Islet precursor cell (in vitro differentiated cells): ENCODE results near the gene ACVR2B.
A peak's percentile ranks its signal among the peaks of the same experiment; 100 is the strongest.

Experiments used
- DNase-seq: peaks from one replicate; pipeline ENCODE4 v3.0.0-alpha.2; 2018

ACVR2B gene

DNA sequence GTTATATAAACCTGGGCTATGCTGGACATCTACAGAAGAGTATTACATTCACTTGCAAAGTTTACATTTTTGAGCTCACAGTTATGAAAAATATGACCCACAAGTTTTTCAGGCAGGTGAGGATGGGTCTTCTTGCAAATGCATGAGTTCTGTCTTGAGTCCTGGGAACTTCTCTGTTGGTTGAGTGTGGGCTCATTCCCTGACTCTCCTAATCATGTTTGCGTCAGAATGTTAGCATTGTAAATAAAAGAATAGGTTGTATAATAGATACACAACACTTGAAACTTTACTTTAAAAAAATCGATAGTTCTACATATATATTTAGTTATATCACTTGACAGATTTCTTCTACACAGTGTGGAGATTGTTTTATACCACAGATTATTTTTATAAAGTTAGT lies 35.3 kb downstream of the ACVR2B start:
- DNase-seq, result no peak

DNA sequence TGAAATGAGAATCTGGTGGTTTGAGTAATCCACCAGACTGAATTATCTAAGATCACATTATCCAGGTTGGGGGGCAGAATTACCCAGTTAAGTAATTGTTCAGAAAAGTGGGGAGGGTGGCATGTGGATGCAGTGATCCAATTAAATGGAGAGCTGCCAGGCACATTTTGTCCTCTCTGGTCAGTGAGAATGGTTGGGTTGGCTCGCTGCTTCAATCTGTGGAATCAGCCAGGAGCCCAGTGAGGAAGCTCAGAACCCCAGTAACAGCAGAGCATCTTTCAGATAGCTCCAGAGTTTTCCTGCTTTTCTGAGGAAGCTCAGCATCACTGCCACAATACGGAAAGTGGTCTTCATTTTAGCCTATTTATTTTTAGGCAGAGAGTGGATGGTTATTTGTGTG lies 36.1 kb downstream of the ACVR2B start:
- no peak for DNase-seq

DNA sequence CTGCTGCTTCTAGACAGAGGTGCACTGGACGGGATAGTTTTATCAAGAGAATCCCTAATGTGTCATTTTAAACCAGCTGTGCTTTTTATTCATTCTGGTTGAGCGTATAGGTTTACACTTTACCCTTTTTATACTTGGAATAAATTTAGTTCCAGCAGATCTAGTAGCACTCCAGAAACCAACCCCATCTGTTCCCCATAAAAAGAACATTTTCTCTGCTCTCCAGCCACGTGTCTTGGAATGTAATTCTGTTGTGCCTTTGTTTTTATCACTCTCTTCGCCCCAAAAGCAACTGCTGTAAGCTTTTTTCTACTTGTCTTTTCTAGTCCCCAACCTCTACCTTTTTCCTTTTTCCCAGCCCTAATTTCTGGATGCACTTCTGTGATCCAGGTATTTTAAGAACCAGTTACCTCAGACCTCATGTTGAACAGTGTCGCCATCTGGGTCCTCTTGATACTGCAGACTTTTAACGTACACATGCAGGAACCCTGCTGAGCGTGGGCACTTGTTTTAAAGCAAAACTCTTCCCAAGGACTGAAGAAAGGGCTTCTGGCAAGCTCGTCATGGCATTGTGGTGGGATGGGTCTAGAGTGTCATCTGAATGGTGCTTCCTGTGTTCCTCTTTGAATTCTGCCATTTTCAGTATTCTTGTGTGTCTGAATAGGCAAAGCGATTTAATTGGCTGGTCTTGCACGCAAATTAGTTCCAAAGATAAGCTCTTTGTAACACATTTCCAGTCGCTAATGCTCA lies 36.8 kb downstream of the ACVR2B start:
- no peak for DNase-seq

DNA sequence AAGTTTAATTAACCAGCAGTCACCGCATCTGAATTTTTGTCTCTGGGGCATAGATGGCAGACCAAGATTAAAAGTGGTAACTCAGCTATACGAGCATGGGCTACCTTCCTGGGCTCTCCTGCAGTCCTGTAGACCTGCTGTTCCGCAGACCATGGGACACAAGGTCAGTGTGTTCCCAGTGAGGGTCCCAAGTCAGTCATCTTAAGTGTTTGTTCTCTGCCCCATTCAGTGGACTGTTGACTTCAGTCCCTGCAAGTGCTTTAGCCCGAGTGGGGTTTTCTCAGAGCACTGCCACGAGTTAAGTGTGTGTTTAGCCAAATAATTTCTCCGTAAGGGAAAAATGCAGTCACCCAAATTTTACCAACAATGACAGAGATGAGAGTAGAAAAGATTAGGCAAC lies 37.5 kb downstream of the ACVR2B start:
- DNase-seq, result no peak

DNA sequence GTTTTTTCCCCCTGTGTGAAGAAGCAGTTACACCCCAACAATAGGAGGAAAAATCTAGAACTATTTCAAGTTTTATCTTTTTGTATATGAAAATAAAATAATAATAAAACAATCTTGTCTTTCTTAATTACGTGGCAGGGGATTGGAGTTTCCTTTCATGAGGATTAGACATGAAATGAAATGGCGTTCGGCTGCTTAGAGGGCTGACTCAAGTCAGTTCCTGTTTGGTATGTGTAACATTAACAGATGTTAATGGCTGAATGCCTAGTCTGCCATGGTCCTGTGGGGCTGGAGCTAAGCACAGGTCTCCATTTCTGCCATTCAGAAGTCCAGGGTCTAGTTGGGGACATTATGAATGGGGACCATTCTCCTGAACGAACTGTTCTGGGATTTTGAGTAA lies 39.3 kb downstream of the ACVR2B start:
- no peak for DNase-seq

DNA sequence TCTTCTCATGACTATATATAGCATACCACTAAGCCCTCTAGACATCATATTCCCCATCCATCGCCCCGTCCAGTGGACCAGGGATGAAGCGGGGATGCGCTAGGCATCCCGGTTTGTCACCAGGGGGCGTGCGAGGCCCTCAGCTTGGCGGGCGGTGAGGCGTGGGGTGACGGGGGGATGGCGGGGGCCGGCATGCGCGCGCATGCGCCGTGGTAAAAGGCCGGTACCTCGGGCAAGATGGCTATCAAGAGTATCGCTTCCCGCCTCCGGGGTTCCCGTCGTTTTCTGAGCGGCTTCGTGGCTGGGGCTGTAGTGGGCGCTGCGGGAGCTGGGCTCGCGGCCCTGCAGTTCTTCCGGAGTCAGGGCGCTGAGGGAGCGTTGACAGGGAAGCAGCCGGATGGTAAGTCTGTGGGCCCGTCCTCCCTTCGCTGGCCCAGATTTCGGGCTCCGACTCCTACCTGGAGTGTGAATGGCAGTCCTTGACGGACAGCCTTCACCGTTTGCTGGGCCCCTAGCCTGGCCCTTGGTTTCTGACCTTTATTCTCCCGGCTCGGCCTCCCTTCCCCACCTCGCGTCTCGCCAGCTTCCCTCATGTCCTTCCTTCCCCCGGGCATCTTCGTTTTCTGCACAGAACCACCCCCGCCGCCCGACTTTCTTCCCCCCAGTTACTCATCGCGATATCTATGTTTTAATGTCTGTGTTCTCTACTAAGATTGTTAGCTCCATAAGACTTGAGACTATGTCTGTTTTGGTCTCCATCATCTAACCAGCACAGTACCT lies 42.6 kb downstream of the ACVR2B start, which contains the start of gene EXOG:
Gene EXOG (plus strand): TSS at position 210 of the 780 bp plus-strand sequence. CDS start 28 bp downstream, at position 238.
- DNase-seq, result peak; percentile 98

- DNase-seq, result no peak
These were observed 43.3 kb downstream of the ACVR2B start for GRCh38 chr3:38497031-38497430.

- no peak for DNase-seq
These were observed 47.2 kb downstream of the ACVR2B start for GRCh38 chr3:38500688-38501417.

DNA sequence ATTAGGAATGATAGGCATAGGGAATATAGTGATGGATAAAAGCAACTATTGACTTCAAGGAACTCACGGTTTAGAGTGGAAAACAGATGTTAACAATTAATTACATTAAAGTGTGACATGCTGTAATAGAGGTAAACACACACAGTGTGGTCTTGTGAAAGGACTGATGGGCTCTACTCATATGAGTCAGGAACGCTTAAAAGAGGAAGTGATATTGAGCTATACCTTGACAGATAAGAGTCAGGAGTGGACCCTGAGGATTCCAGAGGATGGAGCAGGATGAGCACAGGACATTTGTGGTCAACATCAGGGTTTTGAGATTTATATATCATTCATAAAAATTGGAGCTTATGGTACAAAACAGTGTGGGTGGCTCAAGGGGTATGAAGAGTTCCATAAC lies 53.4 kb downstream of the ACVR2B start:
- no peak for DNase-seq

GRCh38 chr3:38509732-38510131 lies 56.0 kb downstream of the ACVR2B start:
- no peak for DNase-seq

DNA sequence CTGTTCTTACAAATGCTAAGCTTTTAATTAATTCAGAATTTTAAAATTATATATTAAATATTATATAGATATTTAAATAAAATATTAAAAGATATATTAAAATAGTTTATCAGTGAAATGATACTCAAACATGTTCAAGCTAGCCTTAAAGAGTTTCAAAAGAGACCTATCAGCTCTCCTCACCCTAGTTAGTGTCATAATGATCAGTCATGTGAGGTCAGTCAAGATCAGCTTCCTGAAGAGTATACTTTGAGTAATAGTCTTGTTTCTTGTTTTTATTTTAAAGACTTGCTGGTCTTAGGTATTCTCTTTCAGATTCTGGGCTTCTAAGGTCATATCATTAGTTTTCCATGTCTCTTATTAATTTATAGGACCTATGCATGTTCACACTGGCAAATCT lies 56.9 kb downstream of the ACVR2B start:
- DNase-seq, result no peak

DNA sequence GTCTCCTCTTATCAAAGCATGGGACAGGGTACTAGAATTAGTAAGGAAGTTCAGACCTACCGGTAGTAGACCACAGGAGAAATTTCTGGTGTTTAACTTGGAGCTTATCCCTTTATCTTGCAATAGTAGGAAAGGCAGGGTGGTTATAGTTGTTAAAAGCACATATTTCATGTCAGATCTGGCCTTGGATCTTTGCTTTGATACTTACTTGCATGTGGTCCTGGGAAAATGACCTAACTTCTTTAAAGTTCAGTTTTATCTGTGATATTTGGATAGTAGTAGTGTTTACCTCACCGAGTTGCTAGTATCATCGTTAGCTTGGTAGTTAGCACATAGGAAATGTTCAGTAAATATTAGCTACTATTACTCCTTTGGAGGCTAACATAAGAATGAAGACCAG lies 57.9 kb downstream of the ACVR2B start:
- DNase-seq, result no peak

GRCh38 chr3:38515367-38515766 lies 61.7 kb downstream of the ACVR2B start:
- DNase-seq, result no peak

- no peak for DNase-seq
These were observed 63.0 kb downstream of the ACVR2B start for GRCh38 chr3:38516669-38517068.

GRCh38 chr3:38519000-38519399 lies 65.3 kb downstream of the ACVR2B start:
- no peak for DNase-seq

GRCh38 chr3:38519651-38520050 lies 66.0 kb downstream of the ACVR2B start:
- no peak for DNase-seq

DNA sequence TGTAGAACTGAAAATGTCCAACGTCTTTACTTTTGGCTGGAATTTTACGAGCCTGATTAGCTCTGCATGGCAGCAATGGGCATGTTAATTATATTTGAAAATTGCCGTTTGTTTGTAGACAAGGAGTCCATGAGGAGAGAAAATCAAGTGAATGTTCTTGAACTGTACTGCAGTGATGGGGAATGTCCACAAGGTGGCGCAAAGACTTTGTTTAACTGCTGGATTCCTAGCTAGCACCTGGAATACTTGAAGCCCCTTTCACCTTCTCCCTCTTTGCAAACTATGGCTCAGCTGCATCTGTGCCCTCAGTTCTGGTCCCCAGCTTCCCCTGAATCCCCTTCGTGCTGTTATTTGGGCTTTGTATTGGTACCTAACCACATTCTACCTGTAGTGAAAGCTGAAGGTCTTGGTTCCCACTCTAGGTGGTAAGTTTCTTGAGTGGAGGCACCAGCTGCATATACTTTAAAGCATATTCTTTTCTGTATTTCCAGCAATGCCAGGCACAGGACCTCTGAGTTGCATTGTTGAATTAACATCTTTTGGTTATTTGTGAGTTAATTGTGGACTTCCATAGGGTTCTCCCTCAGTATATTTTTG lies 67.8 kb downstream of the ACVR2B start:
- DNase-seq, result peak; percentile 84

GRCh38 chr3:38522002-38522401 lies 68.3 kb downstream of the ACVR2B start:
- no peak for DNase-seq

DNA sequence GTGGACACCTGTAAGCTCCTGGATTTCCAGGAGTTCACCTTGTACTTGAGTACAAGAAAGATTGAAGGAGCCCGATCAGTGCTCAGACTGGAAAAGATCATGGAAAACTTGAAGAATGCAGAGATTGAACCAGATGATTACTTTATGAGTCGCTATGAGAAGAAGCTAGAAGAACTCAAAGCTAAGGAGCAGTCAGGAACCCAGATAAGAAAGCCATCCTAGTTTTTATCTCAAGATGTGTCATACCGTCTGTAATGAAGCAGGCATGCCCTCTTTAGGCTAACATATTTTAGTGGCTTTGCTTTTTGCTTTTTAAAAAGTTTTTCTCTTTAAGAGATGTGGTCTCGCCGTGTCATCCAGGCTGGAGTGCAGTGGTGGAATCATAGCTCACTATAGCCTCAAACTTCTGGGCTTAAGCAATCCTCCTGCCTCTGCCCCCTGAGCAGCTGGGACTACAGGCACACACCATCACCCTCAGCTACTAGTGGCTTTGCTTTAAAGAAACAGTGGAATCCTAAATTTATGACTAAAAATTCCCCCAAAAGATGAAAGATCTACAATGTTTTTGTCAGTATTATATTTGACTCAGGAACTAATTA lies 70.5 kb downstream of the ACVR2B start:
- no peak for DNase-seq

DNA sequence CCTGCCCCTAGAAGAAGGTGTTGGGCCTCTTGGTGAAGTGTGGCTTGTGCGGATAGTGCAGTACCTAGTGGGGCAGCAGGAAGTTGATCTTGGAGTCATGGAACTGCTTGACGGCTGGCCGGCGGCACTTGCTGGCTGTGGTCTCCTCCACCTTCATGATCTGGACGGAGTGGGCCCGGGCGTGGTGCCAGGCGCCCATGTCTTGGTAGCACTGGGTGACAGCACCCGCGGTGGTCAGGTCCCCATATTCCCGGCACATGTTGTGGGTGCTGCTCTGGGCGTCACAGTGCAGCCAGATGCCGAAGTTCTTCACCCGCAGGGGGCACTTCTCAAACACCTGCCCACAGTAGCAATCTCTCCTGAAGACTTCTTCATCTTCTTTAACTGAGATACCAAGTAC lies 73.1 kb downstream of the ACVR2B start:
- DNase-seq, result no peak

- DNase-seq, result no peak
These were observed 74.8 kb downstream of the ACVR2B start for GRCh38 chr3:38528457-38528856.

- no peak for DNase-seq
These were observed 78.8 kb downstream of the ACVR2B start for GRCh38 chr3:38532529-38532928.
